ENCODE results near the gene ATF6. TPM values are rescaled to one million over a fixed set of nuclear protein-coding genes. Genes with fewer than 3 reads are reported as not detected.

ATF6 gene
- total RNA-seq, 1 experiment from 2014 or later: 16.4 TPM

GRCh38 chr1:161973924-161974845 is 208.1 kb downstream of the ATF6 start:
- in situ Hi-C loops (cut with HindIII; ENCODE audit: low pct_unique_long_range_greater_than_20kb, low sequenced_read_pairs) (no loop called here), intact Hi-C loops (cut with micrococcal nuclease; ENCODE audit: unreplicated experiment) (no loop called here)
- no peaks in the 10 kb centered on the region for H3K9me3 ChIP-seq (ENCODE audit: control insufficient read depth, insufficient read depth, low read depth, low read length)
- CTCF ChIA-PET: interaction anchor here (0.5 kb wide), 1 partner anchor 46 kb away, joined by 5 read pairs; no protein-coding TSS in a partner anchor
- no TSS peak for BruUV-seq (replicated peaks)
- no peaks in the 10 kb centered on the region for H3K36me3 ChIP-seq (ENCODE audit: control insufficient read depth, insufficient read depth, low read length)
- H3K27me3 ChIP-seq (ENCODE audit: control insufficient read depth, insufficient read depth, low read length): peaks cover 15% of the 10 kb centered on the region
- H3K27ac ChIP-seq (ENCODE audit: low read length): no peak overlapping the region
- H3K4me3 ChIP-seq (ENCODE audit: low read depth in 2 of 2, low read length in 2 of 2): no peak overlapping the region
- TF ChIP-seq POLR2AphosphoS5 (IDR thresholded peaks at IDR 0.05; ENCODE audit: low read depth, low read length) (no peak), REST (IDR thresholded peaks at IDR 0.05; ENCODE audit: insufficient read depth in 1 of 2, low read depth in 2 of 2, low read length in 1 of 2) (no peak), TCF7L2 (IDR thresholded peaks at IDR 0.05; ENCODE audit: low read depth, low read length) (no peak), SIN3A (IDR thresholded peaks at IDR 0.05; ENCODE audit: borderline replicate concordance, insufficient read depth, low read depth, low read length) (no peak), CTCF (IDR thresholded peaks at IDR 0.05) (no peak)
- no peak for DNase-seq (ENCODE audit: low read depth, low spot score)
- no peaks in the 10 kb centered on the region for H3K4me1 ChIP-seq (ENCODE audit: control insufficient read depth, insufficient read depth, low read length)
- no peak for ATAC-seq
- POLR2A ChIA-PET: interaction anchor here (0.6 kb wide), 1 partner anchor 167 kb away, joined by 4 read pairs; no protein-coding TSS in a partner anchor

GRCh38 chr1:161978011-161978790 is 212.1 kb downstream of the ATF6 start:
- Histone ChIP-seq H3K4me3 (ENCODE audit: low read depth in 2 of 2, low read length in 2 of 2) (no peak overlapping the region), H3K27ac (ENCODE audit: low read length) (no peak overlapping the region), H3K4me1 (ENCODE audit: control insufficient read depth, insufficient read depth, low read length) (no peaks in the 10 kb centered on the region), H3K9me3 (ENCODE audit: control insufficient read depth, insufficient read depth, low read depth, low read length) (no peaks in the 10 kb centered on the region), H3K27me3 (ENCODE audit: control insufficient read depth, insufficient read depth, low read length) (peaks cover 19% of the 10 kb centered on the region), H3K36me3 (ENCODE audit: control insufficient read depth, insufficient read depth, low read length) (no peaks in the 10 kb centered on the region)
- BruUV-seq (replicated peaks): no TSS peak
- DNase-seq (ENCODE audit: low read depth, low spot score) (no peak), ATAC-seq (no peak)
- POLR2A ChIA-PET: no interaction called here
- no peak for TF ChIP-seq POLR2AphosphoS5 (IDR thresholded peaks at IDR 0.05; ENCODE audit: low read depth, low read length)
- TF ChIP-seq REST (IDR thresholded peaks at IDR 0.05; ENCODE audit: insufficient read depth in 1 of 2, low read depth in 2 of 2, low read length in 1 of 2): no peak
- no peak for TF ChIP-seq SIN3A (IDR thresholded peaks at IDR 0.05; ENCODE audit: borderline replicate concordance, insufficient read depth, low read depth, low read length)
- TF ChIP-seq CTCF (IDR thresholded peaks at IDR 0.05): no peak
- TF ChIP-seq TCF7L2 (IDR thresholded peaks at IDR 0.05; ENCODE audit: low read depth, low read length): no peak
- intact Hi-C loops (cut with micrococcal nuclease; ENCODE audit: unreplicated experiment) (no loop called here), in situ Hi-C loops (cut with HindIII; ENCODE audit: low pct_unique_long_range_greater_than_20kb, low sequenced_read_pairs) (no loop called here)
- CTCF ChIA-PET: no interaction called here

All from Panc1 (cell line).